CD8-positive, alpha-beta memory T cell (primary cell): ENCODE results near the gene PTEN. TPM values are rescaled to one million over a fixed set of nuclear protein-coding genes. Genes with fewer than 3 reads are reported as not detected.

Experiments used
- CTCF ChIA-PET: fragments of 350-600 bp; sonication (Branson Sonifier 250); formaldehyde crosslinking; loops from one replicate; lab custom pipeline; 2021; ENCODE audit warnings: antibody characterized with exemption; lab: Charles Lee
- POLR2A ChIA-PET: fragments of 350-600 bp; sonication (Branson Sonifier 250); formaldehyde crosslinking; loops from one replicate; lab custom pipeline; 2021; ENCODE audit warnings: antibody characterized with exemption; lab: Charles Lee
- DNase-seq, 5 donors: peaks; one replicate each; pipeline versions ENCODE4 v3.0.0 to v3.0.0-alpha.2; 2020 to 2022; ENCODE audit warnings: mixed read lengths in 1 of 5
- H3K27ac ChIP-seq: one replicate; pipeline ENCODE4 v1.7.0; 2013; ENCODE audit warnings: low read depth, mild to moderate bottlenecking, low read length, moderate library complexity
- H3K27me3 ChIP-seq: 2 replicates; pipeline ENCODE4 v1.7.0; 2013; ENCODE audit warnings: low read length, mild to moderate bottlenecking; ENCODE audit not compliant: insufficient read depth, poor library complexity, severe bottlenecking
- H3K36me3 ChIP-seq: 2 replicates; pipeline ENCODE4 v1.7.0; 2013; ENCODE audit warnings: mild to moderate bottlenecking, low read length, moderate library complexity; ENCODE audit not compliant: insufficient read depth
- H3K4me1 ChIP-seq: 2 replicates; pipeline ENCODE4 v1.7.0; 2013; ENCODE audit warnings: mild to moderate bottlenecking, low read length, moderate library complexity; ENCODE audit not compliant: insufficient read depth
- H3K4me3 ChIP-seq: 2 replicates; pipeline ENCODE4 v1.7.0; 2013; ENCODE audit warnings: mild to moderate bottlenecking, low read length
- H3K9me3 ChIP-seq: 2 replicates; pipeline ENCODE4 v1.7.0; 2013; ENCODE audit warnings: mild to moderate bottlenecking, low read length
- H3K27ac Mint-ChIP-seq, 8 donors: one replicate each; pipeline ENCODE4 v1.8.0; 2020 to 2021; ENCODE audit warnings: mixed read lengths in 8 of 8, mild to moderate bottlenecking in 6 of 8, inconsistent platforms in 3 of 8, moderate library complexity in 3 of 8
- H3K27me3 Mint-ChIP-seq, 2 donors: one replicate each; pipeline ENCODE4 v1.8.0; 2020 to 2021; ENCODE audit warnings: mixed read lengths in 2 of 2, mild to moderate bottlenecking in 1 of 2, moderate library complexity in 1 of 2
- H3K36me3 Mint-ChIP-seq, 3 donors: one replicate each; pipeline ENCODE4 v1.8.0; 2020 to 2021; ENCODE audit warnings: mixed read lengths in 3 of 3, inconsistent platforms in 1 of 3, mild to moderate bottlenecking in 1 of 3
- H3K4me1 Mint-ChIP-seq, 3 donors: one replicate each; pipeline ENCODE4 v1.8.0; 2020 to 2021; ENCODE audit warnings: mixed read lengths in 3 of 3, inconsistent platforms in 1 of 3, mild to moderate bottlenecking in 1 of 3
- H3K4me3 Mint-ChIP-seq, 7 donors: one replicate each; pipeline ENCODE4 v1.8.0; 2020 to 2021; ENCODE audit warnings: mixed read lengths in 7 of 7, mild to moderate bottlenecking in 6 of 7, moderate library complexity in 4 of 7, inconsistent platforms in 2 of 7
- H3K9me3 Mint-ChIP-seq, 5 donors: one replicate each; pipeline ENCODE4 v1.8.0; 2020 to 2022; ENCODE audit warnings: mixed read lengths in 5 of 5, mild to moderate bottlenecking in 3 of 5, moderate library complexity in 2 of 5, inconsistent platforms in 1 of 5
- polyA plus RNA-seq: library from polyadenylated mRNA; unstranded; fragments of 300-500 nt; fragmentation: Illumina TruSeq; gene quantifications from one replicate; pipeline ENCODE4 v1.2.3, GENCODE V29; 2021
- total RNA-seq, 2 experiments: library from RNA; stranded (reverse); gene quantifications; one replicate each; pipeline ENCODE4 v1.2.3, GENCODE V29; 2021

PTEN gene
- total RNA-seq: 10 to 100 TPM; 49.5 to 50.6 TPM
- 29.1 TPM for polyA plus RNA-seq

DNA sequence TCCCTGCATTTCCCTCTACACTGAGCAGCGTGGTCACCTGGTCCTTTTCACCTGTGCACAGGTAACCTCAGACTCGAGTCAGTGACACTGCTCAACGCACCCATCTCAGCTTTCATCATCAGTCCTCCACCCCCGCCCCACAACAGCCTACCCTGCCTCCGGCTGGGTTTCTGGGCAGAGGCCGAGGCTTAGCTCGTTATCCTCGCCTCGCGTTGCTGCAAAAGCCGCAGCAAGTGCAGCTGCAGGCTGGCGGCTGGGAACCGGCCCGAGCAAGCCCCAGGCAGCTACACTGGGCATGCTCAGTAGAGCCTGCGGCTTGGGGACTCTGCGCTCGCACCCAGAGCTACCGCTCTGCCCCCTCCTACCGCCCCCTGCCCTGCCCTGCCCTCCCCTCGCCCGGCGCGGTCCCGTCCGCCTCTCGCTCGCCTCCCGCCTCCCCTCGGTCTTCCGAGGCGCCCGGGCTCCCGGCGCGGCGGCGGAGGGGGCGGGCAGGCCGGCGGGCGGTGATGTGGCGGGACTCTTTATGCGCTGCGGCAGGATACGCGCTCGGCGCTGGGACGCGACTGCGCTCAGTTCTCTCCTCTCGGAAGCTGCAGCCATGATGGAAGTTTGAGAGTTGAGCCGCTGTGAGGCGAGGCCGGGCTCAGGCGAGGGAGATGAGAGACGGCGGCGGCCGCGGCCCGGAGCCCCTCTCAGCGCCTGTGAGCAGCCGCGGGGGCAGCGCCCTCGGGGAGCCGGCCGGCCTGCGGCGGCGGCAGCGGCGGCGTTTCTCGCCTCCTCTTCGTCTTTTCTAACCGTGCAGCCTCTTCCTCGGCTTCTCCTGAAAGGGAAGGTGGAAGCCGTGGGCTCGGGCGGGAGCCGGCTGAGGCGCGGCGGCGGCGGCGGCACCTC is at the start of gene PTEN, which contains the start of gene KLLN:
Gene PTEN (plus strand): TSS at position 573 of the 891 bp plus-strand sequence. CDS start 845 bp downstream, outside the sequence.
Gene KLLN (minus strand): TSS at position 481 of the 891 bp plus-strand sequence. CDS start 1,046 bp downstream, outside the sequence.
- ChIA-PET CTCF (interaction anchor here (0.9 to 10.7 kb wide), 12 partner anchors 11 to 692 kb away, joined by 3 to 106 read pairs (median 6); partner anchors contain the start of gene ATAD1), POLR2A (interaction anchor here (1.0 to 2.6 kb wide), 12 partner anchors 8 to 526 kb away, joined by 3 to 35 read pairs (median 5); partner anchors contain the start of gene ATAD1)
- Histone ChIP-seq H3K4me3 (peak within 1 kb of the TSS; percentile 91), H3K27ac (peak within 1 kb of the TSS; percentile 74), H3K36me3 (no peaks in the 10 kb centered on the region), H3K9me3 (no peaks in the 10 kb centered on the region), H3K27me3 (no peaks in the 10 kb centered on the region), H3K4me1 (peaks cover 14% of the 10 kb centered on the region)
- DNase-seq: peak; percentile 71 to 87 (median 82)
- peak within 1 kb of the TSS; percentile 95 to 97 (median 96) for H3K27ac Mint-ChIP-seq
- H3K4me1 Mint-ChIP-seq: peaks cover 41 to 59% (median 56%) of the 10 kb centered on the region in 3 donors
- H3K27me3 Mint-ChIP-seq: peaks cover 0 to 4% of the 10 kb centered on the region in 2 donors
- H3K4me3 Mint-ChIP-seq: peak within 1 kb of the TSS; percentile 97 to 100 (median 98)
- H3K9me3 Mint-ChIP-seq: no peaks in the 10 kb centered on the region
- peaks cover 0 to 34% (median 6%) of the 10 kb centered on the region in 3 donors for H3K36me3 Mint-ChIP-seq

GRCh38 chr10:87816163-87816897 is 47.1 kb upstream of the PTEN start:
- Mint-ChIP-seq H3K36me3 (peaks cover 7 to 35% (median 9%) of the 10 kb centered on the region in 3 donors), H3K27ac (peak overlapping the region in 7 of 8 donors; percentile 95 to 100 (median 99)), H3K4me1 (peaks cover 48 to 62% (median 56%) of the 10 kb centered on the region in 3 donors), H3K9me3 (no peaks in the 10 kb centered on the region), H3K4me3 (peak overlapping the region; percentile 87 to 99 (median 94)), H3K27me3 (peaks cover 0 to 2% of the 10 kb centered on the region in 2 donors)
- Histone ChIP-seq H3K4me3 (peak overlapping the region; percentile 70), H3K4me1 (peaks cover 39% of the 10 kb centered on the region), H3K9me3 (no peaks in the 10 kb centered on the region), H3K27me3 (no peaks in the 10 kb centered on the region), H3K36me3 (peaks cover 4% of the 10 kb centered on the region), H3K27ac (peak overlapping the region; percentile 86)
- ChIA-PET CTCF (interaction anchor here (3.3 kb wide), 1 partner anchor 46 kb away, joined by 24 read pairs; the partner anchor contains the start of genes KLLN and PTEN), POLR2A (interaction anchor here (1.4 kb wide), 1 partner anchor 46 kb away, joined by 6 read pairs; no protein-coding TSS in a partner anchor)
- DNase-seq: no peak

- H3K36me3 ChIP-seq: no peaks in the 10 kb centered on the region
- peaks cover 41 to 55% (median 49%) of the 10 kb centered on the region in 3 donors for H3K4me1 Mint-ChIP-seq
- no peak for DNase-seq
- no peaks in the 10 kb centered on the region for H3K9me3 Mint-ChIP-seq
- POLR2A ChIA-PET: no interaction called here
- H3K27me3 ChIP-seq: no peaks in the 10 kb centered on the region
- peaks cover 2 to 3% of the 10 kb centered on the region in 2 donors for H3K27me3 Mint-ChIP-seq
- CTCF ChIA-PET: interaction anchor here (3.3 kb wide), 1 partner anchor 45 kb away, joined by 24 read pairs; the partner anchor contains the start of genes KLLN and PTEN
- H3K27ac Mint-ChIP-seq: peak overlapping the region; percentile 95 to 100 (median 99)
- H3K4me1 ChIP-seq: peaks cover 39% of the 10 kb centered on the region
- H3K27ac ChIP-seq: peak overlapping the region; percentile 86
- no peaks in the 10 kb centered on the region for H3K9me3 ChIP-seq
- H3K4me3 Mint-ChIP-seq: peak overlapping the region; percentile 87 to 99 (median 94)
- peak overlapping the region; percentile 70 for H3K4me3 ChIP-seq
- H3K36me3 Mint-ChIP-seq: peaks cover 0 to 28% (median 2%) of the 10 kb centered on the region in 3 donors
These were observed 46.4 kb upstream of the PTEN start for GRCh38 chr10:87816898-87817608.

GRCh38 chr10:87817609-87818504 is 45.6 kb upstream of the PTEN start, which contains the start of gene ATAD1:
ATAD1 (minus strand) TSS chr10:87818226; CDS start chr10:87814599, 3,627 bp downstream.
- peak within 1 kb of the TSS; percentile 86 for H3K27ac ChIP-seq
- no peaks in the 10 kb centered on the region for H3K27me3 ChIP-seq
- H3K36me3 Mint-ChIP-seq: peaks cover 0 to 22% (median 2%) of the 10 kb centered on the region in 3 donors
- peak; percentile 82 to 93 (median 90) for DNase-seq
- H3K4me1 ChIP-seq: peaks cover 39% of the 10 kb centered on the region
- ChIA-PET CTCF (interaction anchor here (0.9 to 3.3 kb wide), 6 partner anchors 12 to 45 kb away, joined by 3 to 24 read pairs (median 4); partner anchors contain the start of genes KLLN and PTEN), POLR2A (interaction anchor here (0.6 to 2.5 kb wide), 9 partner anchors 12 to 847 kb away, joined by 3 to 35 read pairs (median 3); partner anchors contain the start of genes KLLN, PTEN and RNLS)
- H3K4me3 Mint-ChIP-seq: peak within 1 kb of the TSS; percentile 87 to 99 (median 94)
- H3K36me3 ChIP-seq: no peaks in the 10 kb centered on the region
- H3K27me3 Mint-ChIP-seq: peaks cover 2 to 3% of the 10 kb centered on the region in 2 donors
- H3K9me3 Mint-ChIP-seq: no peaks in the 10 kb centered on the region
- no peaks in the 10 kb centered on the region for H3K9me3 ChIP-seq
- peak within 1 kb of the TSS; percentile 70 for H3K4me3 ChIP-seq
- peaks cover 41 to 52% (median 48%) of the 10 kb centered on the region in 3 donors for H3K4me1 Mint-ChIP-seq
- H3K27ac Mint-ChIP-seq: peak within 1 kb of the TSS; percentile 95 to 100 (median 99)

- H3K27ac Mint-ChIP-seq: peak overlapping the region; percentile 95 to 100 (median 99)
- H3K36me3 ChIP-seq: no peaks in the 10 kb centered on the region
- H3K27me3 Mint-ChIP-seq: peaks cover 2 to 3% of the 10 kb centered on the region in 2 donors
These were observed 44.7 kb upstream of the PTEN start for GRCh38 chr10:87818505-87819288.

More at GRCh38 chr10:87818505-87819288, 44.7 kb upstream of the PTEN start:
- Mint-ChIP-seq H3K9me3 (no peaks in the 10 kb centered on the region), H3K4me3 (peak overlapping the region; percentile 87 to 99 (median 94)), H3K36me3 (peaks cover 0 to 21% (median 2%) of the 10 kb centered on the region in 3 donors), H3K4me1 (peaks cover 41 to 51% (median 48%) of the 10 kb centered on the region in 3 donors)
- Histone ChIP-seq H3K4me1 (peaks cover 39% of the 10 kb centered on the region), H3K4me3 (peak overlapping the region; percentile 70), H3K27me3 (no peaks in the 10 kb centered on the region), H3K27ac (peak overlapping the region; percentile 86), H3K9me3 (no peaks in the 10 kb centered on the region)
- peak; percentile 39 to 79 (median 62) for DNase-seq
- ChIA-PET CTCF (interaction anchor here (0.6 to 3.3 kb wide), 10 partner anchors 10 to 742 kb away, joined by 3 to 24 read pairs (median 3); partner anchors contain the start of genes KLLN and PTEN), POLR2A (interaction anchor here (0.6 to 2.5 kb wide), 11 partner anchors 8 to 848 kb away, joined by 3 to 35 read pairs (median 3); partner anchors contain the start of genes KLLN, PTEN and RNLS)
